ENCODE results near the gene UBE2G1.
"Not testable (repeated sequence)": the region's sequence is repeated elsewhere in the genome, so short reads cannot be mapped to it uniquely, and the experiment has no call there.

UBE2G1 gene, protein sequence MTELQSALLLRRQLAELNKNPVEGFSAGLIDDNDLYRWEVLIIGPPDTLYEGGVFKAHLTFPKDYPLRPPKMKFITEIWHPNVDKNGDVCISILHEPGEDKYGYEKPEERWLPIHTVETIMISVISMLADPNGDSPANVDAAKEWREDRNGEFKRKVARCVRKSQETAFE

DNA sequence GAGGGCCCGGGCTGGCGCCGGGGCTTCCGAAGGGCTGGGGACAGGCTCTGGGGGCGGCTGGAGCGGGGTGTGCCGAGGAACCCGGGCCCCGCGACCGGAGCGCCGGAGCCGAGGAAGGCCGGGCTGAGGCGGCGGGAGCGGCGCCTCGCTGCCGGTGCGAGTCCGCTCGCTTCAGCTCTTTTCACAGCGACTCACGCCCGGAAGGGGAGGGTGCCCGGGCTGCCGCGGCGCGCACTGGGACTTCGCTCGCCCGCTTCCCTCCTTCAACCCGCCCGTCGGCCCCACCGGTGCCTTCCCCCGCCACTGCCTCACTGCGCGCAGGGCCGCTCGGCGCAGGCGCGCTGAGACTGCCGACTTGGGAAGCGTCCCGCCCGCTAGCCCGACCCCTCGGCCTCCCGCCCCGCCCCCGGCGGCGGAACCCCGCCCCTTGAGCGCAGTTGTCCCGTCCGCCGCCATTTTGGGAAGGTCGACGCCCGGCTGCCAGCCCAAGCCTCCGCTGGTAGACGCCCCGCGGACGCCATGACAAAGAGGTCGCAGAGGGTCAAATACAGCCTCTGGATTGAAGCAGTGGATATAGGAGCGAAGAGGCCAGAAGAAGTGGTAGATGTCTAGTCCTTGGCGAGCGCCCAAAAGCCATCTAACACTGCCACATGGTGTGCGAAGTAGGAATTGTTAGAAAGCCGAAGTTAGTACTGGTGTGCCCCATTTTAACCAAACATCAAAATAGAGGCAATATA is at the start of gene UBE2G1:
Gene UBE2G1 (minus strand): TSS at position 349 of the 737 bp plus-strand sequence. CDS start 359 bp downstream, outside the sequence.
- peak; percentile 99 for DNase-seq

DNA sequence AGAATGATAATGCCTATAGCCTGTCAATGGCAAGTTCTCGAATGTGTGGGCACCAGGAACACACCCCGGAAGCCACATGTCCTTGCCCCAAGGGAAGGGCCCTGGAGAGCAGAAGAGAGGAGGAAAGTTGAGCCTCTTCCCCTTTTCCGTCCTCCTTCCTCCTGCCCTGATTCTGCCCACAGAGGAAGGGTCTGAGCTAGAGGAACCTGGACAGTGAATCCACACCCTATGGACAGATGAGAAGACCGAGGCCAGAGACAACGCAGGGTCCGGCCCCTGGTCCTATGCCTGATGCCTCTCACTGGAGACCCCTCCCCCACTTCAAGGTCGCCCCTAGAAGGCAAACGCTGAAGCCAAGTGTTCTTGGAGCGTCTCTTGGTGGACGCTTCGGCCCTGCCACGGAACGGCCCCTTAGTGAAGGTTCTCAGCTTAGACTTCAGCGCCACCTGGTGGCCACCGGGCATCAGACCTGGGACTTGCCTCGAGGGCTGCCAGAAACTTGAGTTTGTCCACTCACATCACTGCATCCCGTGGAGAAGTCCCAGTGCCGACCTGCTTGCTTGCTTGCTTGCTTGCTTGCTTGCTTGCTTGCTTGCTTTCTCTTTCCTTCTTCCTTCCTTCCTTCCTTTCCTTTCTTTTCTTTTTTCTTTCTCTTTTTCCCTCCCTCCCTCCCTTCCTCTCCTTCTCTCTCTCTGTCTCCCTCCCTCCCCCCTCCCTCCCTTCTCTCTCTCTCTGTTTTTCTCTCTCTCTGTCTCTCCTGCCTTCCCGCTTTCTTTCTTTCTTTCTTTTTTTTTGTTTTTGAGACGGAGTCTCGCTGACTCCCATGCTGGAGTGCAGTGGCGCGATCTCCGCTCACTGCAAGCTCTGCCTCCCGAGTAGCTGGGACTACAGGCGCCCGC is 46.7 kb upstream of the UBE2G1 start:
- peak; percentile 97 for DNase-seq

DNA sequence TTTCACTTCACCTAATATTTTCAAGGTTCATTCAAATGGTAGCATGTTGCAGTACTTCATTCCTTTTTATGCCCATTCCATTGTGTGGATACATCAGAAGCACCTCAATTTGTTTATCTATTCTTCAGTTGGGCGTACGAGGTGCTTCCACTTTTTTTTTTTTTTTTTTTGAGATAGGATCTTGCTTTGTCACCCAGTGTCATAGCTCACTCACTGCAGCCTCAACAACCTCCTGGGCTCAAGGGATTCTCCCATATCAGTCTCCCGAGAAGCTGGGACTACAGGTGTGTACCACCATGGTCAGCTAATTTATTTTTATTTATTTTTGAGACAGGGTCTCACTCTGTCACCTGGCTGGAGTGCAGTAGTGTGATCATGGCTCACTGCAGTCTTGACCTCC is 44.7 kb upstream of the UBE2G1 start:
- DNase-seq, result no peak

DNA sequence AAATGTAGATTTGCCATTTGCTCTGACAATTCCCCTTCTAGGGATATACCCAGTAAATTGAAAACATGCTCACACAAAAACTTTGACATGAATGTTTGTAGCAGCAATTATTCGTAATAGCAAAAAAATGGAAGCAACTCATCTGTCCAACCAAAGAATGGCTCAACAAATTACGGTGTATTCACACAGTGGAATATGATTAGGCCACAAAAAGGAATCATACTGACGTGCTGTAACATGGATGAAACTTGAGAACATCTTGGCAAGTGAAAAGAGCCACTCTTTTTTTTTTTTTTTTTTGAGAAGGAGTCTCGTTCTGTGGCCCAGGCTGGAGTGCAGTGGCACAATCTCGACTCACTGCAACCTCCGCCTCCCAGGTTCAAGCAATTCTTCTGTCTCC is 43.2 kb upstream of the UBE2G1 start:
- DNase-seq, result no peak

DNA sequence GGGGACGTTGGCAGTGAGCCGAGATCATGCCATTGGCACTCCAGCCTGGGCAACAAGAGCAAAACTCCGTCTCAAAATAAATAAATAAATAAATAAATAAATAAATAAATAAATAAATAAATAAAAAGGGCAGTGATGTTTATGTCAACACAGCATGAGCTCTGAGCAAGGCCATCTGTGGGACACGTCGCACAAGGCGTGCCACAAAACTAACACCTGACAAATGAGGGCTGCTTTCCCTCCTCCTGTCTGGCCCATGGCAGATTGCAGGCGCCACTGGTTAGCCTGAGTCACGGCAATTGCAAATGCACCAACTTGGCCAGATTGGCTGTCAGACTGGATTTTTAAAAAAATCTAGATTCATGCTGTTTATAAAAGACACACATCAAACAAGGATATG is 41.4 kb upstream of the UBE2G1 start:
- no peak for DNase-seq

DNA sequence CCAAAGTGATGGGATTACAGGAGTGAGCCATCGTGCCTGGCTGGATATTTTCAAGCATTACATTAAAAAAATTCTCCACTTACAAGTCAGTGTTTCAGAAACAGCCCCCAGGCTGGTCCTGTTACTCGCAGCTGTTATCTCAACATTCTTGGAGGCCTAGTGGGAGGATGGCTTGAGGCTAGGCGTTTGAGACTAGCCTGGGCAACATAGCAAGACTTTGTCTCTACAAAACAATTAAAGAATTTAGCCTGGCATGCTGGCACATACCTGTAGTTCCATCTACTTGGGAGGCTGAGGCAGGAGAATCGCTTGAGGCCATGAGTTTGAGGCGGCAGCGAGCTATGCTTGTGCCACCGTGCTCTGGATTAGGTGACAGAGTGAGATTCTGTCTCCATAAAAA is 40.7 kb upstream of the UBE2G1 start:
- DNase-seq, result no peak

DNA sequence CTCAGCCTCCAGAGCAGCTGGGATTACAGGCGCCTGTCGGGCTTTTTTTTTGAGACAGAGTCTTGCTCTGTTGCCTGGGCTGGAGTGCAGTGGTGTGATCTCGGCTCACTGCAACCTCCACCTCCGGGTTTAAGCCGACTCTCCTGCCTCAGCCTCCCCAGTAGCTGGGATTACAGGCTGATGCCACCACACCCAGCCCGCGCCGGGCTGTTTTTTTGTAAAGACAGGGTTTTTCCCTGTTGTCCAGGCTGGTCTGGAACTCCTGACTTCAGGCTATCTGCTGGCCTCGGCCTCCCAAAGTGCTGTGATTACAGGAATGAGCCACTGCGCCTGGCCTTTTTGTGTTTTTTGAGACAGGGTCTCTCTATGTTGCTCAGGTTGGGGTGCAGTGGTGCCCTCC is 39.9 kb upstream of the UBE2G1 start:
- DNase-seq, result no peak

DNA sequence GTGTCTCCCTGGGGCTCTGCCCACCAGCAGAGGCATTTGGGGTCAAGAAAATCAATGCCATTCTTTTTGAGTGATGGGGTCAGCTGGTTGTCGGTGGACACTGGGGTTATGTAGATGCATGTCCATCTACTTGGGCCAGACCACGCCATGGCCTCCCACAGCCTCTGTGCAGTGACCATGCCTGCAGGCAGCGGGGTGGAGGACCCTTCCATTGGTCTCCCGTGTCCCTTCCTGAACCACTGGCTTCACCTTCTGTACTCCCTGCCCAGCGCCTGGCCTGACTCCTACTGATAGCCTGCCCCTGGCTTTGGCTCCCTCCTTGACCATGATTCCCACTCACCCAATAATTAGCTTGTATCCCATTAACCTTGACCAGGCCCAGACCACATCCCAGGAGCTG is 39.2 kb upstream of the UBE2G1 start:
- DNase-seq, result no peak

DNA sequence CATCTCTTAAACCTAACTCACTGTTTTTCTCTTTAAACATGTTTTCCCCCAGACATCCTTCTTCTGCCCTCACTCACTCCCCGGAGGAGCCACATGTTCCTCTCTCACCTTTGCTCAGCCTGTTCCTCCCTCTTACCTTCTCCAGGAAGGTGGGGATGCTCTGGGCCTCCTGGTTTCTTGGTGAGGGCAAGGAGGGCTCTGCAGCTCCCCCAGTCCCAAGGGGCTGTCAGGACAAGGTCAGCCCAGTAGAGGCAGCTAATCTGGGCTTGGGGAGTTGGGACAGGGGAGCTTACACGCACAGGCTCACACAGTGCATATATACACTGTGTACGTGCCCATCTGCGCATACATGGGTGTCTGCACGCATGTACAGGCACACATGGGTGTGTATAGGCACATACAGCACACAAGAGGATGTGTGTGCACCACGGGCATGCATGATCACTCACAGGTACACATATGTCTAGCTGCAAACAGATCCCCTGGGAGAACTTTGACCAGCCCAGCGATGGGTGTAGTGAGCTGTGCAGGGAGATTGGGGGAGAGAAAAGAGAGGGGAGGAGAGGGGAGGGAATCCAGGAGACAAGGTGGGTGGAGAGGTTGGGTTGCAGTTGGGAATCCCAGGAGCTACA is 38.7 kb upstream of the UBE2G1 start:
- no peak for DNase-seq

DNA sequence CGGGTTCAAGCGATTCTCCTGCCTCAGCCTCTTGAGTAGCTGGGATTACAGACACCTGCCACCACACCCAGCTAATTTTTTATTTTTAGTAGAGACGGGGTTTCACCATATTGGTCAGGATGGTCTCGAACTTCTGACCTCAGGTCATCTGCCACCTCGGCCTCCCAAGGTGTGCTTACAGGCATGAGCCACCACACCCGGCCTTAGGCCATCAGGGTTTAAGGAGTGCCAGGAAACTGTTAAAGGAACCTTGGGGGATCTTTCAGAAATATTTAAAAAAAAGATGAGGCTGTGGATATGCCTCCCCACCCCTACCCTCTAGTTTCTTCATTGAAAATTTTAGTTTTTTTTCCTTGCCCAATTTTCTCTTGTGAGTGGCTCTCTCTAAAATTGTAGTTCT is 31.4 kb upstream of the UBE2G1 start:
- DNase-seq, result no peak

DNA sequence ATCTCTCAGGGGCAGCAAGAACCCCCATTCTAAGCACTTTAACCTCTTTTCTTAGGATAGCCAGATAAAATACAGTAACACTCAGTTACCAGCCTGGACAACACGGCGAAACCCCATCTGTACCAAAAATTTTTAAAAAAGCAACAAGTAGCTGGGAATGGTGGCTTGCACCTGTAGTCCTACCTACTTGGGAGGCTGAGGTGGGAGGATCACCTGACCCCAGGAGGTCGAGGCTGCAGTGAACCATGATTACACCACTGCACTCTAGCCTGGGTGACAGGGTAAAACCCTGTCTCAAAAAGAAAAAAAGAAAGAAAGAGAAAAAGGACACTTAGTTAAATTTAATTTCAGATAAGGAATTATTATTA is 28.6 kb upstream of the UBE2G1 start:
- no peak for DNase-seq

DNA sequence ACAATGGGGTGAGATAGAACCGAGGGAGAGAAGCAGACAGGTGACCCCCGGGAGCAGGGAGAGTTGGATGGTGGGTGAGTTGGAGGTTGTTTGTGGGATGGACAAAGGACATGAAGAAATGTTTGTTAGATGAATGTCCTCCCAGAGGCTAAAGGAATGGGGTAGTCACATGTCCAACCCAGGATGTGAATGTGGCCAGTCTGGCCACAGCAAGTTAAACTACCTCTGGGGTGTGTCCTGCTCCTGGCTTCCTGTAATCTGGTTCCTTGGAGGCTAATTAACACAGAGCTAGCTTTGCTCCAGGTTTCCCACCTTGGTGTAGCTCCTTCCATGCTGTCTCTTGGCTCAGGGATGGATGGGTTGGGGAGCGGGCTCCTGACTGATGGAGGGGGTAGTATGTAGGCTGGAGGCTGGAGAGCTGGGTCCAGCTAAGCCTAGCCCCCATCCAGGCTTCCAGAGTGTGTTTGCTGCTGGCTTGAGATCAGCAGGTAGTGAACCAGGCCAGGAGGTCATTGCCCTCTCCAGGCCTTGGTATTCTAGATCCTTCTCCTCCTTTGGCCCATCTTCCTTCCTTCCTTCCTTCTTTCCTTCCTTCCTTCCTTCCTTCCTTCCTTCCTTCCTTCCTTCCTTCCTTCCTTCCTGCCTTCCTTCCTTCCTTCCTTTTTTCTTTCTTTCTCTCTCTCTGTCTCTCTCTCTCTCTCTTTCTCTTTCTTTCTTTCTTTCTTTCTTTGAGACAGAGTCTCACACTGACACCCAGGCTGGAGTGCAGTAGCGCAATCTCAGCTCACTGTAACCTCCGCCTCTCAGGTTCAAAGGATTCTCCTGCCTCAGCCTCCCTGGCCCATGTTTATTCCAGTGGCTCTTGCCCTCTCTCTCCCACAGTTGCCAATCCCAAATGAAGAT is 28.0 kb upstream of the UBE2G1 start:
- no peak for DNase-seq

DNA sequence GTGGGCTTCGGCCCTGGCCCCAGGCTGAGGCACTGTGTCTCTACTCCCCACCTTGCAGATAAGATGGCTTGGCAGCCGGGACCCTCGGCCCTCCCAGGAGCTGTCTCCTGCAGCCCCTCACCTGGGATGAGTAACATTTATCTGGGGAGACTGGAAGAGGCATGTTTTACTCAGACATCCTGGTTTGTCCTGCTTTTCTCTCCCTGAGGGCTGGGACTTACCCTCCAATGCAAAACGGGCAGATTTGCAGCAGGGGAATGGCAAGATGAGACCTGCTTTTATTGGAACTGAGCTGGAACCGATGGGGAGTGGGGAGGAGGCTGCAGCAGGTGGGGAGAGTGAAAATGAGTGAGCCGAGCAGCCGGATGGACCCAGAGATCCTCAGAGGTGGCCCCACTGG is 27.3 kb upstream of the UBE2G1 start:
- DNase-seq, result no peak

DNA sequence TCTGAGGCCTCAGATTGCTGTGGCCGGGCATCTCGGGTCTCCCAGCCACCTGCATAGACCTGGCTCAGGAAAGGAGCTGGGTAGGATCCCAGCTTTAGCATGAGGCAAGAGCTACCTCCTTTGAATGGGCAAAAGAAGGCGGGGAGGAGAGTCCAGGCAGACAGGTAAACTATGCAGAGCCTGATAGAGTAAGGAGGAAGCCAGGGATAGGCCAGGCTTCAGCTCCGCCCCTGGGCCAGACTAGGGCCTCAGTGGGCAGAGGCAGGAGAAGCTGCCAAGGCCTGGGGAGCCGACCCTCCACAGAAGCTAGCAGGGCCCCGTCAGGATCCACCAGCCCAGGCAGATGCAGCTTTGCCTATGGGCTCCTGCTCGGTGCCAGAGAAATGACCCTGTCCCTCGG is 22.6 kb upstream of the UBE2G1 start:
- no peak for DNase-seq

DNA sequence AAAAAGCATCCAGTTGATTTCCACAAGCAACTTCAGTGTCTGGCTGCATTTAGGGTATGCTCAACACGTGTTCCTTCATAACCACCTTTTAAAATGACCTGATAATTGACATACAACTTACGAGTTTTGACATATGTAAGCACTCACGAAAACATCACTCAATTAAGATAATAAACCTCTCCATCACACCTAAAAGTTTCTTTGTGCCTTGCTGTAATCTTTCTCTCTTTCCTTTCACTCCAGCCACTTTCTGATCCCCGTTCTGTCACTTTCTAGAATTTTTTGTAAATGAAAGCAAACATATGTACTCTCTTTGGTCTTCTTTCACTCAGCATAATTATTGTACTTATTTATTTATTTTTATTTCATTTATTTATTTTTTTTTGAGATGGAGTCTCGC is 20.7 kb upstream of the UBE2G1 start:
- DNase-seq, result no peak

DNA sequence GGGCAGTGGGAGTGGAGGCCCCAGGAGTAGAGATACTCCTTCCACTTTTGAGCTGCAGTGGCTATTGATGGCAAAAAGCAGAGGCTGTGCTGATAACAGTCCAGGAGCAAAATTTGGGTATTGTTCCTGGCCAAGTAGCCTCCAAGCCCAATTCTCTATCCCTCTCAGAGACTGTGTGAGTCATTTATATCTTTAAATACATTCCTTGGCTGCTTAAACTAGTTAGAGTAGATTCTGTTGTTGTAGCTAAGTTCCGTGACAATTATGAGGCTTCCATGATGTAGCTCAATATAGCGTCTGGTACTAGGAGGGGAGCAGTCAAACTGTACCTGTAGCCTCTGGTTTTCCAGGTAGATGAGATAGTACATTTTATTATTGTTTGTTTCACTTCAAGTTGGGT is 19.9 kb upstream of the UBE2G1 start:
- no peak for DNase-seq

DNA sequence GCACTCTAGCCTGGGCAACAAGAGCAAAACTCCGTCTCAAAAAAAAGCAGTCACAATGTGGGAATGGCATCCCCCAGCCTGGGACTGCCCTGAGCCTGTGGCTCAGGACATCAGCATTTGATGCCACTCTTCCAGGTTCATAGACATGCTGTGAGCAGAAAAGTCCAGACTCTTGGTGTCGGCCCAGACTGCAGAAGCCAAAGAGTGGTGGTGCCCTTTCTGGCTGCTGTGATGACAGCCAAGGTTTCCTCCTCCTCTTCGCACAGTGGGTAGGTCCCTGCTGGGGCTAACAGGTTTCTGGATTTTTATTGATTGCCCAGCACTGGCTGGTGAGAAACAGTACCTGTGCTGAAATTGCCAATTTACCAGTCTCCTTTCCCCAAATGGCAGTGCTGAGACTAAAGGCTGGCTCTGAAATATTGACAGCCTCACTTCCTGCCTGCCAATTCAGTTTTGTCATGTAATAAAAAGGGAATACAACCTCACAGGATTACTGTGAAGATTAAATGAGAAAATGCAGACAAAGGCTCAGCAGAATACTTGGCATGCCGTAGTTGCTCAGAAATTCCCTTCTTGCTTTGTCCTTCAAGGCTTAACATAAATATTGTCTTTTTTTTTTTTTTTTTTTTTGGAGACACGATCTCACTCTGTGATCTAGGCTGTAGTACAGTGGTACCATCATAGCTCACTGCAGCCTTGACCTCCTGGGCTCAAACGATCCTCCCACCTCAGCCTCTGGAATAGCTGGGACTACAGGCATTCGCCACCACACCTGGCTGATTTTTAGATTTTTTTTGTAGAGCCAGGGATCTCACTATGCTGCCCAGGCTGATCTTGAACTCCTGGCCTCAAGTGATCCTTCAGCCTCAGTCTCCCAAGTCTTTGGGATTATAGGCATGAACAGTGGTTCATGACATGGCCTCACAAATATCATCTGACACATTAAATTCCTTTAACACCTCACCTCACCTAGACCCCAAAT is 15.5 kb upstream of the UBE2G1 start:
- DNase-seq, result no peak

DNA sequence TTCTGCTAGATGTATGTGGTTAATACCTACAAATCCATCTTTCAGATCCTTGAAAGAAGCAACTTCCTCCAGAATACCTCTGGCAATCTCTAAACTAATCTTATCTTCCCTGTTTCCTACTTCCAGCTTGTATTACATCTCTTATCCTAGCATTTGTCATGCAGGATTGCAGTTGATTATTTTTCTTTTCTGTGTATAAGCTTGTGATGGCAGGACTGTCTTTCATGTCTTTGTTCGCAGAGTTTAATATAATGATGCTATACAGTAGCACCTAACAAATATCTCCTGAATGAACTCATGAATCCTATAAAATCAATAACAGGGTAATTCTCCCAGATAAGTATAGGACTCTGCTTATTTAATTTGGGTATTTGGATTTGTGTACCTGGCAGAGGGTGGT is 12.2 kb upstream of the UBE2G1 start:
- no peak for DNase-seq

DNA sequence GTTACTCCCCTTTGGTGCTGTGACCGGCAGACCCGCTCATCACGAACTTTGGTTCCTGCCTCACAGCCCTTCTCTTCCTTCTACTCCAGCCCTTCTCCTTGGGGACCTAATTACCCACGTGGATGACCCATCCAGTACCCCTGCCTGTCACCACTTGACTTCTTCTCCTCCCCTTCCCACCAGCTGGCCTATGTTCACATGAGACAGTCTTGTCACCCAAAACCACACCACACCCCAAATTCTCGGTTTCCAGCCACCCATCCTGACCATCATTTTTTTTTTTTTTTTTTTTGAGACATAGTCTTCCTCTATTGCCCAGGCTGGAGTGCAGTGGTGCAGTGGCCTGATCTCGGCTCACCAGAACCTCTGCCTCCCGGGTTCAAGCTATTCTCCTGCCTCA is 10.8 kb upstream of the UBE2G1 start:
- DNase-seq, result not testable (repeated sequence)

DNA sequence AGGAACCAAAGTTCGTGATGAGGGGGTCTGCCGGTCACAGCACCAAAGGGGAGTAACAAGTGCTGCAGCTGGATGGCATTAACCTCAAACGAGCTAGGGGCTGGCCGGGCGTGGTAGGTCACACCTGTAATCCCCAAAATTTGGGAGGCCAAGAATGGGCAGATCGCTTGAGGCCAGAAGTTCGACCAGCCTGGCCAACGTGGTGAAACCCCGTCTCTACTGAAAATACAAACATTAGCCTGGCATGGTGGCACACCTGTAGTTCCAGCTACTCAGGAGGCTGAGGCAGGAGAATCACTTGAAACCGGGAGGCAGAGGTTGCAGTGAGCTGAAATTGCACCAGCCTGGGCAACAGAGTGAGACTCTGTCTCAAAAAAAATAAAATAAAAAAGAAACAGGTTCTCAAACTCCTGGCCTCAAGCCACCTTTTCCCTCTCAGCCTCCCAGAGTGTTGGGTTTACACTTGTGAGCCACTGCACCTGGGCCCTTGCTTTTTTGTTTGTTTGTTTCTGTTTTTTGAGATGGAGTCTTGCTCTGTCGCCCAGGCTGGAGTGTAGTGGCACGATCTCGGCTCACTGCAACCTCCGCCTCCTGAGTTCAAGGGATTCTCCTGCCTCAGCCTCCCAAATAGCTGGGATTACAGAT is 9.4 kb upstream of the UBE2G1 start:
- not testable (repeated sequence) for DNase-seq

Data from activated CD4-positive, alpha-beta T cell treated with anti-CD3 and anti-CD28 coated beads, Interleukin-2, amount 50 U/mL, for 48 hours (primary cell).